NCI-H1105 treated with DMSO at 0.1 percent for 48 hours (cell line): ENCODE measurements around the gene IL1RL2.
A peak's percentile ranks its signal among the peaks of the same experiment; 100 is the strongest.

Experiments
- DNase-seq: peaks from one replicate; lab custom pipeline; 2025; lab: John Stamatoyannopoulos, UW

IL1RL2 gene

DNA sequence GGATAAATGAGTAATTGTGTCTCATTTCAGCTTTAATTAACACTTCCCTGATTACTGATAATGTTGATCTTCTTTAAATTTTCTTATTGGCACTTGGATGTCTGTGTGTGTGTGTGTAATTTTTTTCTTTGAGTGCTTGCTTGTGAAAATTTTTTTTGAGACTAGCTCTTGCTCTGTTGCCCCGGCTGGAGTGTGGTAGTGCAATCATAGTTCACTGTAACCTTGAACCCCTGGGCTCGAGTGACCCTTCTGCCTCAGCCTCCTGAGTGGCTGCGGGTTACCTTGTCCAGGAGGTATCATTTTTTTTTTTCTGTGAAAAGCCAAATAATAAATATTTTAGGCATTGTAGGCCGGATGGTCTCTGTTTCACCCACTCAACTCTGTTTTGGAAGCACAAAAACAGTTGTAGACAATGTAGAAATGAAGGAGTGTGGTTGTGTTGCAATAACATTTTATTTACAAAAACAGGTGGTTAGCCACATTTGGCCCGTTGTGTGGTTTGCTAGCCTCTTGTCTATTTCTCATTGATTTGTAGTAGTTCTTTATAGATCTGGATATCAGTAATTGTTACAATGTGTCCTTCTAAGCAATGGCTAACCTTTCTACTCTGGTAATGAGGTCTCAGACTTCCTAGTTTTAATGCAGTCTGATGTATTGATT, 7.9 kb downstream of the IL1RL2 start:
- no peak for DNase-seq

GRCh38 chr2:102197389-102198137, 10.7 kb downstream of the IL1RL2 start:
- DNase-seq: no peak

GRCh38 chr2:102200539-102200938, 13.7 kb downstream of the IL1RL2 start:
- no peak for DNase-seq

DNA sequence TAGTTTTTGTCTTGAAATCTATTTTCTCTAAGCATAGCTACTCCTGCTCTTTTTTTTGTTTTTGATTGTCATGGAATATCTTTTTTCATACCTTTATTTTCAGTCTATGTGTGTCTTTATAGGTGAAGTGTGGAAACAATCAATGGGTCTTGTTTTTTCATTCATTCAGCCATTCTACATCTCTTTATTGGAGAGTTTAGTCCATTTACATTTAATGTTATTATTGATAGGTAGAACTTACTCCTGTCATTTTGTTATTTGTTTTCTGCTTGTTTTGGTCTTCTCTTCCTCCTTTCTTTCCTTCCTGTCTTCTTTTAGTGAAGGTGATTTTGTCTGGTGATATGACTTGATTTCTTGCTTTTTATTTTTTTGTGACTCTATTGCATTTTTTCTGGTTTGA, 17.8 kb downstream of the IL1RL2 start:
- no peak for DNase-seq

GRCh38 chr2:102206666-102207341, 20.0 kb downstream of the IL1RL2 start:
- DNase-seq: no peak

DNA sequence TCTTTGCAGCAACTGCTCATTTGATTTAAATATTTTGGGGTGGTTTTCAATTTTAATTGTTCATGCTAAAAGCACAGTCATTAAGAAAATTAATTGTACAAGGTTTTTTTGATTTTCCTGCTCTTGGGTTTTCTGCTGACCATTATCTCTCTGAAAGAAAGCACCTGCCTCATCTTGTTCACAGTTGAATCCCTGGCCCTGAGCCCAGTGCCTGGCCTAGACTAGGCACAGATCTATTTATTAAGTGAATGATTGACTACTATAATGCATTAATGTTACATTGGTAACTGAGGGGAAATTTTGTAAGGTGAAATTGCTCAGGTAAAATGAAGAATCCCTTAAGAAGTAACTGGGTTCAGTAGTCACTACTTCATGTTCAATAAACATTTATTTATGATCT, 22.0 kb downstream of the IL1RL2 start:
- DNase-seq: peak; percentile 77

GRCh38 chr2:102209474-102209873, 22.7 kb downstream of the IL1RL2 start:
- no peak for DNase-seq

DNA sequence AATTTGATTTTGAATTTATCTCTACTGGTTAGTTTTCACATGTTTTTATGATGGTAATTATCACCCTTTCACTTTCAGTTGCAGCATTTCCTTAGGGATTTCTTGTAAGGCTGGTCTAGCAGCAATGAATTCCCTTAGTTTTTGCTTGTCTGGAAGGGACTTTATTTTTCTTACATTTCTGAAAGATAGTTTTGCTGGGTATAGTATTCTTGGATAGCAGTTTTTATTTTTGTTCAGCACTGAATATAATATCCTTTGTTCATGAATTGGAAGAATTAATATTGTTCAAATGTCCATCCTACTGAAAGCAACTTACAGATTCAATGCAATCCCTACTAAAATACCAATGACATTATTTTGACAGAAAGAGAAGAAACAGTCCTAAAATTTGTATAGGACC, 30.2 kb downstream of the IL1RL2 start:
- DNase-seq: no peak

DNA sequence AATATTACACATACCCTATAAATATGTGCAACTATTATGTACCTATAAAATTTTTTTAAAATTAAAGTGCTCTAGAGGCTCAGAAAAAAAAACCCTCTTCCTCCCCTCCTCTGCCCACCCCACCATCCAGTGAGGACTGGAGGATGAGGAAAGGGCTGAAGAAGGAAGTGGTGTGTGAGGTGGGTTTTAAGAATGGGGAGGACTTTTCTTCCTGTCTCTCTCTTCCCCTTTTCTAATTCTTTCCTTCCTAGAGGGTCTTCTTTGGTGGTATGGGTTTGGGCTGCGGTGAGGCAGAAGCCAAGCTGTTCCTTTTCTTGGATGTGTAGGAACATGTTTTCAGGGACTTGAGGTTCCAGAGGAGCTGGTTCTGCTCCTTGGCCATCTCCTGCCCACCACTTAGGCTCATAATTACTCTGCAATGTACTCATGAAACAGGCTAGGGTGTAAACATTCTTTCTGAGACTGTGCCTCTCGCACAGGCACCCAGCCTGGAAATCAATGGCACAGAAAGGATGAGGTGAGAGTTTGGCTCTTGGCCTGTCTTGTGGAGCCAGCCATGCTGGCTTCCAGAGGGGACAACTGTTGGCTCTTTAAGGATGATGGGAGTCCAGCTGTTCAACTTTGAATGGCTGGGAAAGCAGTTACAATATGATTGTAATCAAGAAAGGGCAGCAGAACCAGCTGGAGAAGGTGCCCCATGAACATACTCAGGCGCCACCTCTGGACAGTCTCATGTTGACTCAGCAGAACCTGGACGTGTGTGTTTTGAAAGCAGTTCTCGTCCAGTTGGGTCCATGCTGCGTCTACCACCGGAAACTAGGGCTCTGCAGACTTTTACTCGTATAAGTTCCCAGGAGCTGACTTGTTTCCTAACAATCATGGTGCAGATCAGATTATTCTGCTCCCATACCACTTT, 38.3 kb downstream of the IL1RL2 start:
- DNase-seq: no peak

GRCh38 chr2:102226171-102226570, 39.3 kb downstream of the IL1RL2 start:
- DNase-seq: no peak

DNA sequence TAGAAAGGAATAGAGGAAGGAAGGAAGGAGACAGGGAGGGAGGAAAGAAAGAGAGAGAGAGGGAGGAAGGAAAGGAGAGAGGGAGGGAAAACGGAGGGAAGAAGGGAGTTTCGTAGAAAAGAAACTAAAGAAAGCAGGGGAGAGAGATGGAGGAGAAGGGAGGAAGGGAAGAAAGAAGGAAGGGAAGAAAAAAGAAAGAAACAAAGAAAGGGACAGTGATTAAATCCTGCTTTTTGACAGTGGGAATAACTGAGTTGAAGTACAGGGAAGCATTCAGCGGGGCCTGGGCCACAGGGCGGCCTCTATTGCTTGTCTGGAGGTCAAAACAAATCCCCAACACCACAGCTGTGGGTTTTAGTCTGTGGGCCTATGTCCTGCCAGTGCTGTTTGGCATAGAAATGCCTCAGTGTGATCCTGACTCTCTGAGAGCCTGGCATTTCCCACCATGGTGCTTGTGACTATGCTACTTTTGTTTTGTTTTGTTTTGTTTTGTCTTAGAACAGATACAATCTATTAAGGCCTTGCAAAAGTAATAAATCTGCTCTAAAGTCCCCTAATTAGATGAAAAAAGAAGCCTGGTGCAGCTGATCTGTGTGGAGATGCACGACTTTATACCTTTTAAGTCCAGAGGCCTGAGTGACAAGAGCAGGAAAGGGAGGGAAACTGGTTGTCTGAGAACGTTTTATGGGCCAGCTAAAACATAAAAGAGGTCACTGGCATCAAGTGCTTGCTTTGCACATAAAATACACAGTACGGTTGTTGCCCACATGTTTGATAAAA, 40.0 kb downstream of the IL1RL2 start:
- peak; percentile 14 for DNase-seq

DNA sequence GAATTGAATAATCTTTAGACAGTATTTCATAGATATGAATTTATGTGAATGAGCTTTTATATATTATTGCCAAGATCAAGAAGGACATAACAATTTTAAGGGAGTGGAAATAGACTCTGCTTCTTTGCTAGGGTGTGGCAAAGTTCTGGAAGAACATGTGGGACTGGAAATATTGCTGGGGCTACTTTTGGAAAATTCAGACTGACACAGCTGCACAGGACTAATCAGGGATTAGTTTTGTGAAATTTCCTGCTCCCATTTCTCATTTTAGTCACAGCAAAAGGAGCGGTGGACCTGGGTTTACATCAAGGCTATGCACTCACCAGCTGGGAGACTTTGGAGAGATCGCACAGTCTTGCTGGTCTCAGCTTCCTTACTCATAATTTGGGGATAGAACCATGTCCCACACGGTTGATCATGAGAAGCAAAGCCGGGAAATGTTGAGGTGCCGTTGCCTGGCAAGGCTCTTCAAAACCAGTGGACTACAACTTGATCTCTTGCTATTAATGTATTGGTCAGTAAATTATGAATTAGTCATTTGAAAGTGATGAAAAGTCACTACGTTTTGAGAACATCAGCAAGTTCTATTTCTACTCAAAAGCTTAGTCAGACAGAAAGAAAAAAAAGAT, 42.4 kb downstream of the IL1RL2 start:
- DNase-seq: no peak

GRCh38 chr2:102230410-102230909, 43.6 kb downstream of the IL1RL2 start:
- no peak for DNase-seq

- no peak for DNase-seq
These were observed 46.5 kb downstream of the IL1RL2 start for GRCh38 chr2:102233132-102233884.

- no peak for DNase-seq
These were observed 48.2 kb downstream of the IL1RL2 start for GRCh38 chr2:102235042-102235473.

- DNase-seq: no peak
These were observed 48.7 kb downstream of the IL1RL2 start for GRCh38 chr2:102235491-102235890.

- no peak for DNase-seq
These were observed 49.3 kb downstream of the IL1RL2 start for GRCh38 chr2:102236132-102236531.

DNA sequence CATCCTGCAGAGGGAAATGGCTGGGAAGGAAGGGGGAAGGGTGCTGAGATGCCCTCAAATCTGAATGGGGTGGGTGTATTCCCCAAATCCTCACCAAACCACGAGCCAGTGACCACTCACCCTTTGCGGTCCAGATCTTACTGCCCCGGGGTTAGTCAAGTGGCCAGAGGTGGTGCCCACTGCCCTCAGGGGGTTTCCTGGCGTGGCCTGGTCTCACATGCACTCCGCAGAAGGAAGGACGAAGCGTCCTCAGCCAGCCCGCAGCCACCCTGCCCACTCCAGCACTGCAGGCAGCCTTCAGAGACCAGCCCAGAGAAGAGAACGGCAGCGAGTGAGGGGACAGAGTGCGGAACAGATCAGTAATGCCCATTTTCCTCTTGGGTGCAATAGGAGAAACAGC, 50.4 kb downstream of the IL1RL2 start:
- DNase-seq: no peak

DNA sequence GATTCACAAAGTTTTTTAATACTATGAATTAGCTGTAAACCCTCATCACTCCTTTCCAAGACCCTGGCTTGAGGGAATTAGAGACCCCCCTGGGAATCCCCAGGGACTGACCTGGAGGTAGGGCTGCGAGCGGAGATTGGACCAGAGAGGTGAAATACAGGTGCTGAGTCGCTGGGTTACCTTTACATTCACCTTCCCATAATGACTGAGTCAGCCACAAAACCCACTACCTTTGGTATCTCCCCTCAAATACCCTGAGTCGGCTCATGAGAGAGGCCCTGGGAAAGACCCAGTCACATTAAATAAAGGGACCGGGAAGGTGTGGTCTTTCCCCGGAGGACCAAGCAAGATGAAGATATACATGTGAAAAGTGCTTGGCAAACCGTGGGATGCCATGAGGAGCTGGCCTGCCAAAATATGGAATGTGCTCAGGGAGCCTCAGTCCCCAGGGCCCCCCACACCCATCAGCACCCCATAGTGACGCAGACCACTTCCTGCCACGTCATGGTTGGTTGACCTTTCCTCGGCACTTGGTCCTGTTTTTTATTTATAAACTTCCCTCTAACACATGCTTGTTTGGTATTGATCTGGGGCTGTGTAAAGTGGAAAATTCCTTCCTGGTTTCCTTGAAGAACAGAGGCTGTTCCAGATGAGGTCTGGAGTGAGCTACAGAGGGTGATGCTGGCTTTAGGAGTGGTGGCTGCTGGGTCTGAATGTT, 51.4 kb downstream of the IL1RL2 start:
- no peak for DNase-seq
